ENCODE measurements around the gene IL6R.

The IL6R gene

GRCh38 chr1:154406572-154406879 is 1.4 kb downstream of the IL6R start:
- no peak for TF ChIP-seq CTCF (IDR thresholded peaks at IDR 0.05; ENCODE audit: low read depth, low read length, missing control alignments)
- DNase-seq (ENCODE audit: low read depth), result no peak
- H3K4me3 ChIP-seq (ENCODE audit: low read depth, low read length), result peak overlapping the region; percentile 51
- in situ Hi-C loops (cut with HindIII; ENCODE audit: low sequenced_read_pairs), result no loop called here

- no peak overlapping the region for H3K4me3 ChIP-seq (ENCODE audit: low read depth, low read length)
Measured at GRCh38 chr1:154406886-154407197, 1.7 kb downstream of the IL6R start.

GRCh38 chr1:154407198-154408091 is 2.3 kb downstream of the IL6R start:
- DNase-seq (ENCODE audit: low read depth), result no peak
- no peak overlapping the region for H3K4me3 ChIP-seq (ENCODE audit: low read depth, low read length)
- in situ Hi-C loops (cut with HindIII; ENCODE audit: low sequenced_read_pairs), result no loop called here
- no peak for TF ChIP-seq CTCF (IDR thresholded peaks at IDR 0.05; ENCODE audit: low read depth, low read length, missing control alignments)

More at GRCh38 chr1:154406886-154407197, 1.7 kb downstream of the IL6R start:
- DNase-seq (ENCODE audit: low read depth), result no peak
- in situ Hi-C loops (cut with HindIII; ENCODE audit: low sequenced_read_pairs), result no loop called here
- TF ChIP-seq CTCF (IDR thresholded peaks at IDR 0.05; ENCODE audit: low read depth, low read length, missing control alignments), result no peak

- no peak for DNase-seq (ENCODE audit: low read depth)
- H3K4me3 ChIP-seq (ENCODE audit: low read depth, low read length), result no peak overlapping the region
- TF ChIP-seq CTCF (IDR thresholded peaks at IDR 0.05; ENCODE audit: low read depth, low read length, missing control alignments), result no peak
- in situ Hi-C loops (cut with HindIII; ENCODE audit: low sequenced_read_pairs), result no loop called here
Measured at GRCh38 chr1:154408174-154408777, 3.1 kb downstream of the IL6R start.

- TF ChIP-seq CTCF (IDR thresholded peaks at IDR 0.05; ENCODE audit: low read depth, low read length, missing control alignments), result no peak
- in situ Hi-C loops (cut with HindIII; ENCODE audit: low sequenced_read_pairs), result no loop called here
- no peak overlapping the region for H3K4me3 ChIP-seq (ENCODE audit: low read depth, low read length)
- DNase-seq (ENCODE audit: low read depth), result no peak
Measured at GRCh38 chr1:154410185-154410827, 5.2 kb downstream of the IL6R start.

DNA sequence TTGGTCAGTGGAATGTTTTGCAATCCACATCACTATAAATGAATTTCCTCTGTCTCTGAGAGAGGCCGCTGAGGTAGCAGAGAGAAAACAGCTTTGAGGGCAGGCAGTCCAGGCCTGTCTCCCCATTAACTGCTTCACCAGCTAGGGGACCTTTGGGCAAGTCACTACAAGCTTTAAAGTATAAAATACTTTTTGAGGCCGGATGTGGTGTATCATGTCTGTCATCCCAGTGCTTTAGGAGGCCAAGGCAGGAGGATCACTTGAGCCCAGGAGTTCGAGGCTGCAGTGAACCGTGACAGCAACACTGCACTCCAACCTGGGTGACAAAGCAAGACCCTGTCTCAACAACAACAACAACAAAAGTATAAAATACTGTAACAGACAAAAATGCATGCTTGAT is 6.4 kb downstream of the IL6R start:
- no peak for DNase-seq (ENCODE audit: low read depth)
- no peak for TF ChIP-seq CTCF (IDR thresholded peaks at IDR 0.05; ENCODE audit: low read depth, low read length, missing control alignments)
- in situ Hi-C loops (cut with HindIII; ENCODE audit: low sequenced_read_pairs), result no loop called here
- no peak overlapping the region for H3K4me3 ChIP-seq (ENCODE audit: low read depth, low read length)

All from astrocyte of the cerebellum (primary cell).